K562 (cell line): ENCODE data around the gene UQCR11.
A peak's percentile ranks its signal among the peaks of the same experiment; 100 is the strongest.

Experiments used
- AFF4 ChIP-seq: sonication (generic); formaldehyde crosslinking; IDR thresholded peaks from 2 replicates; pipeline ENCODE4 v1.8.0; 2023; ENCODE audit warnings: mild to moderate bottlenecking, missing genetic modification reagents
- BRD4 ChIP-seq: fragments of 200-600 bp; sonication (generic); IDR thresholded peaks from 2 replicates; pipeline ENCODE4 v1.6.1; 2017; ENCODE audit warnings: inconsistent platforms
- CTCF ChIP-seq, 3 experiments: IDR thresholded peaks in 2 of 3; conservative IDR thresholded peaks in 1 of 3; 2 replicates each; pipeline ENCODE4 v1.5.1; 2011 to 2012; ENCODE audit warnings: low read length in 3 of 3, mild to moderate bottlenecking in 3 of 3, control low read depth in 2 of 3, improper control_type of control experiment in 1 of 3, inconsistent platforms in 1 of 3, low read depth in 1 of 3, mixed read lengths in 1 of 3, moderate library complexity in 1 of 3; ENCODE audit not compliant: insufficient read depth in 2 of 3
- EGR1 ChIP-seq: fragments of 450-650 bp; conservative IDR thresholded peaks from 2 replicates; pipeline ENCODE4 v1.6.1; 2017; ENCODE audit warnings: mild to moderate bottlenecking
- EZH2 ChIP-seq: IDR thresholded peaks from 2 replicates; pipeline ENCODE4 v1.6.1; 2012; ENCODE audit warnings: low read depth, mild to moderate bottlenecking, inconsistent platforms, low read length, borderline replicate concordance
- GATAD2B ChIP-seq: fragments of 450-650 bp; IDR thresholded peaks from 2 replicates; pipeline ENCODE4 v1.6.1; 2017; ENCODE audit warnings: mild to moderate bottlenecking, borderline replicate concordance
- MAFG ChIP-seq: fragments of 450-650 bp; conservative IDR thresholded peaks from 2 replicates; pipeline ENCODE4 v1.6.1; 2016; ENCODE audit warnings: missing genetic modification characterization, missing compliant biosample characterization
- MAZ ChIP-seq, 2 experiments: fragments of 450-650 bp in 1 of 2; sonication (generic) in 1 of 2; formaldehyde crosslinking; IDR thresholded peaks in 1 of 2; conservative IDR thresholded peaks in 1 of 2; 2 replicates each; pipeline versions ENCODE4 v1.4.0 to v1.5.0; 2020; ENCODE audit warnings: mild to moderate bottlenecking in 1 of 2, missing genetic modification reagents in 1 of 2
- MEF2A ChIP-seq: IDR thresholded peaks from 2 replicates; pipeline ENCODE4 v1.6.1; 2011; ENCODE audit warnings: low read depth, mild to moderate bottlenecking, low read length, moderate library complexity; ENCODE audit not compliant: control insufficient read depth
- SMARCB1 ChIP-seq: IDR thresholded peaks from 2 replicates; pipeline ENCODE4 v1.6.1; 2011; ENCODE audit warnings: improper control_type of control experiment, low read depth; ENCODE audit not compliant: insufficient read length
- TBP ChIP-seq: optimal IDR thresholded peaks from 2 replicates; pipeline ENCODE3; 2011; ENCODE audit warnings: low read depth, low read length, improper control_type of control experiment
- ZNF277 ChIP-seq: fragments of 250-450 bp; sonication (Bioruptor Pico); IDR thresholded peaks from 2 replicates; pipeline ENCODE4 v1.8.0; 2022; ENCODE audit warnings: inconsistent platforms, mild to moderate bottlenecking, moderate library complexity, borderline replicate concordance
- ZNF354B ChIP-seq: fragments of 250-450 bp; sonication (Bioruptor Pico); IDR thresholded peaks from 2 replicates; pipeline ENCODE4 v1.4.0; 2020

GRCh38 chr19:1601613-1602064 is 3.6 kb downstream of the UQCR11 start:
- TF ChIP-seq MAZ (CRISPR knock-in tag; conservative IDR thresholded peaks at IDR 0.05 in 1 of 2, IDR thresholded peaks at IDR 0.05 in 1 of 2) (no peak), ZNF354B (CRISPR knock-in tag) (no peak), GATAD2B (no peak), ZNF277 (no peak), BRD4 (no peak), MAFG (tag) (no peak; the same call in 1 of the 2 replicates), EZH2 (no peak), TBP (no peak), MEF2A (peak; percentile 55; the same call in 1 of the 2 replicates), SMARCB1 (no peak), EGR1 (no peak), AFF4 (no peak), CTCF (IDR thresholded peaks at IDR 0.05 in 2 of 3, conservative IDR thresholded peaks at IDR 0.05 in 1 of 3; ENCODE audit: insufficient read depth in 2 of 3, low read depth in 1 of 3, low read length in 3 of 3) (peak; percentile 47 to 77 (median 64))
